Chondrocyte (in vitro differentiated cells): ENCODE data around the gene PRDM4. TPM values are rescaled to one million over a fixed set of nuclear protein-coding genes. Genes with fewer than 3 reads are reported as not detected.

Source experiments
- DNase-seq: peaks from one replicate; pipeline ENCODE4 v3.0.0; 2021; ENCODE audit warnings: mixed read lengths, low spot score
- H3K27ac Mint-ChIP-seq: one replicate; pipeline ENCODE4 v1.8.0; 2021; ENCODE audit warnings: mild to moderate bottlenecking, moderate library complexity, mixed read lengths; ENCODE audit not compliant: unreplicated experiment
- H3K27me3 Mint-ChIP-seq: 2 replicates; pipeline ENCODE4 v1.8.0; 2021; ENCODE audit warnings: low read depth, mixed read lengths
- H3K36me3 Mint-ChIP-seq: 2 replicates; pipeline ENCODE4 v1.8.0; 2021; ENCODE audit warnings: low read depth, mixed read lengths
- H3K4me1 Mint-ChIP-seq: 2 replicates; pipeline ENCODE4 v1.8.0; 2021; ENCODE audit warnings: low read depth, mild to moderate bottlenecking, mixed read lengths
- H3K4me3 Mint-ChIP-seq: one replicate; pipeline ENCODE4 v1.8.0; 2021; ENCODE audit warnings: mild to moderate bottlenecking, moderate library complexity, mixed read lengths; ENCODE audit not compliant: unreplicated experiment
- H3K9me3 Mint-ChIP-seq: 2 replicates; pipeline ENCODE4 v1.8.0; 2021; ENCODE audit warnings: low read depth, mixed read lengths
- CTCF ChIP-seq: fragments of 200-600 bp; sonication (generic); IDR thresholded peaks from 2 replicates; pipeline ENCODE4 v1.5.0; 2021; ENCODE audit warnings: antibody characterized with exemption, mild to moderate bottlenecking, moderate library complexity
- total RNA-seq: library from RNA; stranded (reverse); gene quantifications from 3 replicates; pipeline ENCODE4 v1.2.1, GENCODE V29; 2021

The PRDM4 gene
- total RNA-seq, 1 donor from 2014 or later: 22.5 TPM

GRCh38 chr12:107798580-107798979 lies 37.6 kb upstream of the PRDM4 start:
- Mint-ChIP-seq H3K27me3 (peaks cover 24% of the 10 kb centered on the region), H3K27ac (no peak overlapping the region), H3K4me1 (no peaks in the 10 kb centered on the region), H3K9me3 (no peaks in the 10 kb centered on the region), H3K4me3 (no peak overlapping the region), H3K36me3 (no peaks in the 10 kb centered on the region)
- no peak for TF ChIP-seq CTCF
- no peak for DNase-seq

- H3K36me3 Mint-ChIP-seq: no peaks in the 10 kb centered on the region
- H3K27me3 Mint-ChIP-seq: peaks cover 21% of the 10 kb centered on the region
- no peak overlapping the region for H3K27ac Mint-ChIP-seq
- peaks cover 3% of the 10 kb centered on the region for H3K9me3 Mint-ChIP-seq
- no peak for TF ChIP-seq CTCF
- no peaks in the 10 kb centered on the region for H3K4me1 Mint-ChIP-seq
- H3K4me3 Mint-ChIP-seq: no peak overlapping the region
- DNase-seq: no peak
These were observed 33.5 kb upstream of the PRDM4 start for GRCh38 chr12:107794451-107794850.

- Mint-ChIP-seq H3K4me3 (no peak overlapping the region), H3K4me1 (no peaks in the 10 kb centered on the region), H3K9me3 (peaks cover 3% of the 10 kb centered on the region), H3K27ac (no peak overlapping the region), H3K27me3 (peaks cover 25% of the 10 kb centered on the region), H3K36me3 (no peaks in the 10 kb centered on the region)
- no peak for DNase-seq
- TF ChIP-seq CTCF: no peak
These were observed 30.6 kb upstream of the PRDM4 start for GRCh38 chr12:107791465-107792089.

- no peak for DNase-seq
- Mint-ChIP-seq H3K27ac (no peak overlapping the region), H3K4me1 (no peaks in the 10 kb centered on the region), H3K4me3 (no peak overlapping the region), H3K36me3 (no peaks in the 10 kb centered on the region), H3K27me3 (peaks cover 12% of the 10 kb centered on the region), H3K9me3 (peaks cover 3% of the 10 kb centered on the region)
- no peak for TF ChIP-seq CTCF
These were observed 27.9 kb upstream of the PRDM4 start for GRCh38 chr12:107788690-107789458.

GRCh38 chr12:107788281-107788680 lies 27.3 kb upstream of the PRDM4 start:
- H3K9me3 Mint-ChIP-seq: peaks cover 3% of the 10 kb centered on the region
- no peak overlapping the region for H3K27ac Mint-ChIP-seq
- H3K27me3 Mint-ChIP-seq: peaks cover 17% of the 10 kb centered on the region
- no peak for TF ChIP-seq CTCF
- DNase-seq: no peak
- no peaks in the 10 kb centered on the region for H3K36me3 Mint-ChIP-seq
- no peaks in the 10 kb centered on the region for H3K4me1 Mint-ChIP-seq
- H3K4me3 Mint-ChIP-seq: no peak overlapping the region
